ENCODE data around the gene COG4.

The COG4 gene

GRCh38 chr16:70454222-70455034 lies 68.9 kb downstream of the COG4 start, which contains the start of gene FCSK (continued):
- TF ChIP-seq ZNF600 (tag by site-specific recombination; IDR thresholded peaks at IDR 0.05) = no peak
- no peak for TF ChIP-seq ZNF121 (tag by site-specific recombination; IDR thresholded peaks at IDR 0.05)
- 0 out of 2 replicates have a peak, but pooled peaks have one; percentile 54 for TF ChIP-seq ZNF777 (tag by site-specific recombination; IDR thresholded peaks at IDR 0.05; ENCODE audit: borderline replicate concordance)
- TF ChIP-seq ZNF426 (tag by site-specific recombination; IDR thresholded peaks at IDR 0.05) = no peak
- TF ChIP-seq KLF1 (tag by site-specific recombination; IDR thresholded peaks at IDR 0.05) = no peak
- TF ChIP-seq TSHZ1 (tag by site-specific recombination; IDR thresholded peaks at IDR 0.05; ENCODE audit: borderline replicate concordance) = no peak
- no peak for TF ChIP-seq REPIN1 (tag by site-specific recombination; IDR thresholded peaks at IDR 0.05; ENCODE audit: low read depth)
- peak; percentile 79 for TF ChIP-seq ZBTB26 (tag by site-specific recombination; optimal IDR thresholded peaks at IDR 0.05)
- TF ChIP-seq ZNF610 (tag by site-specific recombination; IDR thresholded peaks at IDR 0.05; ENCODE audit: borderline replicate concordance) = peak; percentile 57; the same call in 1 of the 2 replicates
- no peak for TF ChIP-seq ZNF350 (tag by site-specific recombination; IDR thresholded peaks at IDR 0.05)
- TF ChIP-seq SP7 (tag by site-specific recombination; IDR thresholded peaks at IDR 0.05) = no peak
- TF ChIP-seq ZNF830 (tag by site-specific recombination; IDR thresholded peaks at IDR 0.05; ENCODE audit: low read depth) = no peak
- peak; percentile 70; the same call in 1 of the 2 replicates for TF ChIP-seq ZXDB (tag by site-specific recombination; IDR thresholded peaks at IDR 0.05)
- no peak for TF ChIP-seq ZNF473 (tag by site-specific recombination; IDR thresholded peaks at IDR 0.05)
- TF ChIP-seq ZNF2 (tag by site-specific recombination; IDR thresholded peaks at IDR 0.05) = no peak
- TF ChIP-seq ZNF211 (tag by site-specific recombination; IDR thresholded peaks at IDR 0.05; ENCODE audit: low read depth) = no peak
- TF ChIP-seq ZNF280D (tag by site-specific recombination; IDR thresholded peaks at IDR 0.05) = no peak
- no peak for TF ChIP-seq ZNF530 (tag by site-specific recombination; IDR thresholded peaks at IDR 0.05; ENCODE audit: low read depth)
- TF ChIP-seq, protein P1, sequence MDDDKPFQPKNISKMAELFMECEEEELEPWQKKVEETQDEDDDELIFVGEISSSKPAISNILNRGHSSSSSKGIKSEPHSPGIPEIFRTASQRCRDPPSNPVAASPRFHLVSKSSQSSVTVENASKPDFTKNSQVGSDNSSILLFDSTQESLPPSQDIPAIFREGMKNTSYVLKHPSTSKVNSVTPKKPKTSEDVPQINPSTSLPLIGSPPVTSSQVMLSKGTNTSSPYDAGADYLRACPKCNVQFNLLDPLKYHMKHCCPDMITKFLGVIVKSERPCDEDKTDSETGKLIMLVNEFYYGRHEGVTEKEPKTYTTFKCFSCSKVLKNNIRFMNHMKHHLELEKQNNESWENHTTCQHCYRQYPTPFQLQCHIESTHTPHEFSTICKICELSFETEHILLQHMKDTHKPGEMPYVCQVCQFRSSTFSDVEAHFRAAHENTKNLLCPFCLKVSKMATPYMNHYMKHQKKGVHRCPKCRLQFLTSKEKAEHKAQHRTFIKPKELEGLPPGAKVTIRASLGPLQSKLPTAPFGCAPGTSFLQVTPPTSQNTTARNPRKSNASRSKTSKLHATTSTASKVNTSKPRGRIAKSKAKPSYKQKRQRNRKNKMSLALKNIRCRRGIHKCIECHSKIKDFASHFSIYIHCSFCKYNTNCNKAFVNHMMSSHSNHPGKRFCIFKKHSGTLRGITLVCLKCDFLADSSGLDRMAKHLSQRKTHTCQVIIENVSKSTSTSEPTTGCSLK (tag by site-specific recombination; IDR thresholded peaks at IDR 0.05) = no peak
- TF ChIP-seq ZSCAN5A (tag by site-specific recombination; IDR thresholded peaks at IDR 0.05) = no peak
- TF ChIP-seq ZNF571 (tag by site-specific recombination; IDR thresholded peaks at IDR 0.05) = no peak
- TF ChIP-seq ZNF10 (tag by site-specific recombination; IDR thresholded peaks at IDR 0.05) = no peak
- no peak for TF ChIP-seq ZNF174 (tag by site-specific recombination; IDR thresholded peaks at IDR 0.05)
- TF ChIP-seq ZNF843 (tag by site-specific recombination; IDR thresholded peaks at IDR 0.05) = no peak; the same call in 1 of the 2 replicates
